ENCODE results near the gene GNGT2.
"Not testable (repeated sequence)": the region's sequence is repeated elsewhere in the genome, so short reads cannot be mapped to it uniquely, and the experiment has no call there.

Gene GNGT2

DNA sequence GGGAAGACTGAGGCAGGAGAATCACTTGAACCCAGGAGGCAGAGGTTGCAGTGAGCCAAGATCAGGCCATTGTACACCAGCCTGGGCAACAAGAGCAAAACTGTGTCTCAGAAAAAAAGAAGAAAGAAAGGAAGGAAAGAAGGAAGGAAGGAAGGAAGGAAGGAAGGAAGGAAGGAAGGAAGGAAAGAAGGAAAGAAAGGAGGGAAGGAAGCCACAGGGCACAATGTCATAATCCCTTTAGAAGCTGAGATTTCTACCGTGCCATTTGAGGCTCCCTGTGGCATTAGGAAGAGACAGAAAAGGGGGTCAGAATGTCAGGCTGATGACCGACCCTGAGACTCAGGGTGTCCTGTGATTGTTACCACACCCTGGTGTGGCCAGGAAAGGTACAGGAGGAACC is 6.6 kb downstream of the GNGT2 start:
- no peak for DNase-seq

DNA sequence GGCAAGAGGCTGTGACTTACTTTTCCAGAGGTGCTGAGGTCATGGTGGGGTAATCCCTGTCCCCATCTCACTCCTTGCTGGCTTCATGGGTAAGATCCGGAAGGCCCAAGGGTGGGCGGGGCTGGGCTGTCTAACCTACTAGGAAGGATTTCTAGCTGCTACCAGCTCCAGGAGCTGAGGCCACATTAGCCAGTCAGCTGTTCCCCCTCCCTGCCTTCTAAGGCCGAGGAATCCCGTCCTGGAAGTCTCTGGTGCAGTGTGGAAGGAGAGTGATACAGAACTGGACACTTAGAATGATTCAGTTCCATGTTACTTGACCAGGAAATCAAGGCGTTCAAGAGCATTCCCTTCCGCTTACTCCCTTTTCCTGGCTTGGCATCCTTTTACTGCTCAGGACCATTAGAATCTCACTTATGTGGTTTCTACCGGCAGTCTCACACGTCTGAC is 8.9 kb downstream of the GNGT2 start:
- no peak for DNase-seq

DNA sequence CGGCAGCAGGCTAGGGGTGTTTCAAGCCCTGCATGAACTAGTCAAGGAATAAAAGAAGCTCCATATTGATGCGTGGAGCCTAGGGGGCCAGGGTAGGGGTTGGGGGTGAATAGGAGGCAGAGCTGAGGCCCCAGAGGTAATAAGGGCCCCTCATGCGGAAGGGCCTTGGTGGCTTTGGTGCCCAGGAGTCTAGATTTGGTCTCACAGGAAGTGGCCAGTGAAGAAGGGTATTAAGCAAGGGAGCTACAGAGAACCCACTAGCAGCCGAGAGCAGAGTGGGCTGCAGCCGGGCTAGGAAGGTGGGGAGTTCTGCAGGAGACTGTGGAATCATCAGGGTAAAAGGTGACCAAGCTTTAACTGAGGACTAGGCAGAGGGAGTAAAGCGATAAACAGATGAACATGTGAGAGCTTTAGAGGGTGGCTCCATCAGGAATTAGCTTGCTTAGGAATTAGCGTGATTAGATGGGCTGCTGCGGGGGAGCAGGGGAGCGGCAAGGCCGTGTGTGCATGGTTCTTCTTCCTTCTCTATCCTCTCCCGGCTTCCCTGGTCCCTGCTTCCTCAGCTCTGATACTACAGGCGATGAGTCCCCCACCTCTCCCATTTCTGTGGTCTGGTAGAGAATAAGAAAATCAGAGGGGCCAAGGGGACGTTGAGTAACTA is 9.8 kb downstream of the GNGT2 start:
- no peak for DNase-seq

DNA sequence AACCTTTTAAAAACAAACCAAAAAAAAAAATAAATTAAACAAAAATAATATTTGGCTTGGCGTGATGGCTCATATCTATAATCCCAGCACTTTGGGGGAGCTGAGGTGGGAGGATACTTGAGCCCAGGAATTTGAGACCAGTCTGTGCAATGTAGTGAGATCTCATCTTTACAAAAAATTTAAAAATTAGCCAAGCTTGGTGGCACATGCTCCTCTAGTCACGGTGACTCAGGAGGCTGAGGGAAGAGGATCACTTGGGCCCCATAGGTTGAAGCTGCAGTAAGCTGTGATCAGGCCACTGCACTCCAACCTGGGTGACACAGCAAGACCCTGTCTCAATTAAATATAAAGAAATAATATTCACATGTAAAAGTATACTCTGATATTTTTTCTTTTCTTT is 12.2 kb downstream of the GNGT2 start:
- DNase-seq = no peak

DNA sequence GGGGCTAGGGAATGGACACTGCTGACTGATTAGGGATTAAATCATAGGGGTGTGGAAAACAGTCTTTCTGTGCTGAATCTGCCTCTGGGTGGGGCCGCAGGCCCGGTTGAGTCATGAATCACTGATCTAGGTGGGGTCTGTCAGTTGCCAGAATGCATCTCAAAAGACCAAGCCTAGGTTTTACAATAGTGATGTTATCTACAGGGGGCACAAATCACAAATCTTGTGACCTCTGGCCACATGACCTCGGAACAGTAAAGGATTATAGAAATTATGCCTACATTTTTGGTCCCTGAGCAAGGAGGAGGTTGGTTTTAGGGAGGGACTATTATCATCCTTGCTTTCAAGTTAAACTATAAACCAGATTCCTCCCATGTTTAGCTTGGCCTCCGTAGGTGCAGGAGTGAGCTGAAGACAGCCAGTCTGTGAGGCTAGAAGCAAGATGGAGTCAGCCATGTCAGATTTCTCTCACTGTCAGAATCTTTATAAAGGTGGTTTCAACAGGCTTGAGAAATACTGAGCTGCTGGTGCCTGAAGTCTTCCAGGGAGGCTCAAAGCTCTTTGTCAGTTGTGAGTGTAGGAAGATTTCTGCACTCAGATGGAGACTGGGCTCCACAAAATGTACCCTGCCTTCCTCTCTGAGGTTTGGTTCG is 12.9 kb downstream of the GNGT2 start:
- no peak for DNase-seq

DNA sequence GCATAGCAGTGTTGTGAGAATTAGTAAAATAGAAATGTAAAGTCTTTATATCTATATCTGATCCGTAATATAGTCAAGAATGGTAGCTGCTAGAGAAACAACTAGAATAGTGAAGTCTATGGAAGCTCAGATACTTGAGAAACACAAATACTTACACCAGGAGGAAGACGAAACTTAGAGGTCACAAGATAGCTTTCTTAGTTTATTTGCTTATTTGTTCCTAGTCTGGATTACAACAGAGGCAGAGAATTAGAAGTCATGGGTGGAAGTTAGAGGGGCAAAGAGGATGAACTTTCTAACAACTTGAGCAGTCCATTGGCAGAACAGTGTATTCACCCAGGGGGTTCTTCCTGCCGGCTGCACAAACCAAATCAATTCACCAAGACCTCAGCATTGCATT is 13.9 kb downstream of the GNGT2 start:
- DNase-seq = no peak

DNA sequence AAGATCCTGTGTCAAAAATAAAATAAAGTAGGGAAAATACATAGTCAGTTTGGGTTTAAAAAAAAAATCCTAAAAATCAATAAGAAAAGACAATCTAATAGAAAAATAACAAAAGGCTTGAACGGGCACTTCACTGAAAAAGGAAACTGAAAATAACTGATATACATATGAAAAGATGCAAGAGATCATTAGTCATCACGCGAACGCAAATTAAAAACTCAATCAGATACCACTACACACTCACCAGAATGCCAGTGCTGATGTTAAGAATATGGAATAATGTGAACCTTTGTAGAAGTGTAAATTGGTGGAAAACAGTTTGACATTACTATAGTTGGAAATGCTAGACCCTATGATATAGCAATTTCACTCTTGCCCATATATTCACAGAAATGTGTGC is 14.6 kb downstream of the GNGT2 start:
- DNase-seq = no peak

DNA sequence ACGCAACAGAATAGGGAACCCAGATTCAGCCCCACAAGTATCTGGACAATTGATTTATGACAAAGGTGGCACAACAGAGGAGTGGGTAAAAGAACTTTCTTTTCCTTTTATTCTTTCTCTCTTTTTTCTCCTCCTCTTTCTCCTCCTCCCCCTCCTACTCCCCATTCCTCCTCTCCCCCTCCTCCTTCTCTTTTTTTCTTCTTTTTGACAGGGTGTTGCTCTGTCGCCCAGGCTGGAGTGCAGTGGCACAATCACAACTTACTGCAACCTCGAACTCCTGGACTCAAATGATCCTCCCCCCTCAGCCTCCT is 16.1 kb downstream of the GNGT2 start:
- no peak for DNase-seq

DNA sequence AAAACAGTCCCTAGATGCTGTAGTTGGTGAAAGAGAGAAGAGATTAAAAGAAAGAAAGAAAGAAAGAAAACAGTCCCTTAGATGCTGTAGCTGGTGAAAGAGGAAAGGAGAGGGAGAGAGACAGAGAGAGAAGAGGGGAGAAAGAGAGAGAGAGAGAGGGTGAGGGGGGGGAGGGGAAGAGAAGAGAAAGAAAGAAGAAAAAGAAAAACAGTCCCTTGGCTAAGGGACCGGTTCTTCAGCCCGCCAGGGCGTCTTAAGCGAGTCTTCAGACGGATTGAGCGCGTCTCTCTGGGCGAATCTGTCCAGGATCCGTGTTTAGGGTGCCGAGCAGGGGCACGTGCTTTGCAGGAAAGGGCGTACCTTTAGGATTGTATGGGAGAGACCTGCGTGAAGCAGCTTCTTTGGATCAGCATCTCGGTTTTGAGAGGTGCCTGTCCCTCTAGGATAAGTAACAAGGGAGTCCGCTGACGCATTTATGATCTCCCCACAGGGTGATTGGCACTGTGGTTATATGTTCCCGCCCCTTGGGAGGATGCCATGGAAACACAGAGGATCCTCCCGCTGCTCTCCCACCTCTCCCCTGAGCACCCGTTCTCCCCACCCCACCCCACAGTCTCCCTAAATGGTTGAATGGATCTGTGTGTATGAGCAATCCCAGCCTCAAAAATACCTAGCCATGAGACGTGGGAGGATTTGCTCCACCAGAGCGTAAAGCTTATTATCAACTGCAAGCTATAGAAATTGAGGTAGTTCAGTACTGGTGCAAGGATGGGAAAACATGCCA is 16.7 kb downstream of the GNGT2 start:
- peak; percentile 49 for DNase-seq

DNA sequence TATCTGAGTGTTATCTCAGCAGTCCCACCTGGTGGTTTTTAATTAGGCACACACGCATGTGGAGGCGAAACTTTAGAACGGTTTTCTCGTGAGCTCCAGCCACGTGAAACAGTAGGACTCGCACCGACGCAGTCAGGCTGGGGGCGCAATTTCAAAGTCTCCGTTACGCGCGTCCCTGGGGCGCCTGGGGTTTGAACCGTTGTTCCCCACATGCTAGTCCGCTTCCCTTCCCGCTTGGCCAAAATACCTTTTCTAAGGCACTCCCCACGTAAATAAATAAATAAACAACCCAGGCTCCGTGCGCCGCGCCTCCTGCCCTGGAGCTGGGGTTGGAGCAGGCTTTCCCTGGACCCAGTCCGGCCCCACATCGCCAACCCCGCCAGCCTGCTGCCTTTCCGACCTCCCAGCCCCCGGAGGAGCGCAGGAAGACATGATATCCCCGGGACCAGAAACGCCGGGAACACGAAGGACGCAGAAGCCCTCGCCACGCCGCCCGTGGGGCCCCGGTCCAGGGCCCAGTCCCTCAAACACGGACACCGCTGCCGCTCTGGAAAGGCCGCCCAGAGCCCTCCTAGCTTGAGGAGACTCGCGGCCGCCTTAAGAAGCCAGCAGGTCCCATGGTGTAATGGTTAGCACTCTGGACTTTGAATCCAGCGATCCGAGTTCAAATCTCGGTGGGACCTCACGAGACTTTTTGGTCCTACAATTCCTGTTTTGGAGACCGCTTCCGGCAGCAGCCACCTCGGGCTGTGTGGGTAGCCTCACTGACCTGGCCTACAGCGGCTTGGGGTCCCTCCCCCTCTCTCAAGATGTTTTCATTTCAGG is 18.2 kb downstream of the GNGT2 start:
- DNase-seq = peak; percentile 92

DNA sequence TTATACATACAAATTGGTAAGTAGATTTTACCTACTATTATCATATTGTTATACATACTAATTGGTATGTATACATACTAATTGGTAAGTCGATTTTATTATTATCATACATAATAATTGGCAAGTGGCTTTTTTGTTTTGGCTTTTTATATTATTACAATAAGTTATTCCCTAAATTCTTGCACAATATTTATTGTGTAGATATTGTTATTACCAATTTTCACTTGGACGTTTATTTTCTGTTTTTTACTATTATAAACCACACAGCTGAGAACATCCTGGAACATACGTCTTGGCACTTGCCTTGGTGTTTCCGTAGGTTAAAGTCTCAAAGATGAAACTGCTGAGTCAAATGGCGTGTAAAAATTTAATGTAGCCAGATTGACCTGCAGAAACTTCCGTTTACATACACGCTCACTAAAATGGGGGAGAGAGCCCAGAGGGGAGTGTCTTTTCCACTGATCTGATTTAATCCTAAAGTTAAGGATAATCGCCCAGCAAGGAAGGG is 18.9 kb downstream of the GNGT2 start:
- DNase-seq = no peak

DNA sequence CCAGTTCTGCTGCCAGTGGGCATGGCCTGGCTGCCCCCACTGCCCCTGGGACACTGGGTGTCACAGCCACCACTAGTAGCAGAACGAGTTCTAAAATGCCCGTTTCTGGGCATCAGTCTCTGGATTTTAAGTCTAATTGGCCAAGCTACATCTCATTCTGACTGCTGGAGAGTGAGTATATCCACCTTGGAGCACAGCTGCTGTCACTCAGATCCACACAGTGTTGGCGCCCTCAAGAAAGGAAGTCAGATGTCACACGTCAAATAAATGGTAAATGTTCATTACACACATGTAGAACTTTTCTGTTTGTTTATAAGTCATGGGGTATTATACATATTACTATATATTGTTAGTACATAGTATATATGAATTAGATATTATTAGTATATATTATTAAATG is 19.4 kb downstream of the GNGT2 start:
- no peak for DNase-seq

DNA sequence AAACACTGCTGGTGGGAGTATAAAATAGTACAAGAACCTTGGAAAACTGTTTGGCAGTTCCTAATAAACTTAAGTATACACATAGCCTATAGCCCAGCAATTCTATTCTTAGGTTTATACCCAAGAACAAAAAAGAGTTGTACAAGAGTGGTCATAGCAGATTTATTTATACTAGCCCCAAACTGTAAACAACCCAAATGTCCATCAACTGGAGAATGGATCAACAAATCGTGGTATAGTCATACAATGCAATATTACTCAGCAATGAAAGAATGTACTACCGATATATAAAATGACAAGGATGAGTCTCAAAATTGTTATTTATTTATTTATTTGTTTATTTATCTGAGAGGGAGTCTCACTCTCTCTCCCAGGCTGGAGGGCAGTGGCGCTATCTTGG is 23.1 kb downstream of the GNGT2 start:
- no peak for DNase-seq

DNA sequence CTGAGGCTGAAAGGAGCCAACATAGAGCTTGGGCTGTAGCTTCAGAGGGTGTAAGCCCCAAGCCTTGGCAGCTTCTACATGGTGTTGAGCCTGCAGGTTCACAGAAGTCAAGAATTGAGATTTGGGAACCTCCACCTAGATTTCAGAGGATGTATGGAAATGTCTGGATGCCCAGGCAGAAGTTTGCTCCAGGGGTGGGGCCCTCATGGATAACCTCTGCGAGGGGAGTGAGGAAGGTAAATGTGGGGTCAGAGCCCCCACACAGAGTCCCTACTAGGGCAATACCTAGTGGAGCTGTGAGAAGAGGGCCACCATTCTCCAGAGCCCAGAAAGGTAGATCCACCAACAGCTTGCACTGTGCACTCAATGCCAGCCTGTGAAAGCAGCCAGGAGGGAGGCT is 25.0 kb downstream of the GNGT2 start:
- not testable (repeated sequence) for DNase-seq

DNA sequence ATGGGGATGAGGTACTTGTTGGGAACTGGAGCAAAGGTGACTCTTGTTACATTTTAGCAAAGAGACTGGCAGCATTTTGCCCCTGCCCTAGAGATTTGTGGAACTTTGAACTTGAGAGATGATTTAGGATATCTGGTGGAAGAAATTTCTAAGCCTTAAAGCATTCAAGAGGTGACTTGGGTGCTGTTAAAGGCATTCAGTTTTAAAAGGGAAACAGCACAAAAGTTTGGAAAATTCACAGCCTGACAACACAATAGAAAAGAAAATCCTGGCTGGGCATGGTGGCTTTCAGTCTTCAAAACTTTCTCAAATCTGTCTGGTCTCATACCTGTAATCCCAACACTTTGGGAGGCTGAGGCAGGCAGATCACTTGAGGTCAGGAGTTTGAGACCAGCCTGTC is 25.9 kb downstream of the GNGT2 start:
- DNase-seq = not testable (repeated sequence)

DNA sequence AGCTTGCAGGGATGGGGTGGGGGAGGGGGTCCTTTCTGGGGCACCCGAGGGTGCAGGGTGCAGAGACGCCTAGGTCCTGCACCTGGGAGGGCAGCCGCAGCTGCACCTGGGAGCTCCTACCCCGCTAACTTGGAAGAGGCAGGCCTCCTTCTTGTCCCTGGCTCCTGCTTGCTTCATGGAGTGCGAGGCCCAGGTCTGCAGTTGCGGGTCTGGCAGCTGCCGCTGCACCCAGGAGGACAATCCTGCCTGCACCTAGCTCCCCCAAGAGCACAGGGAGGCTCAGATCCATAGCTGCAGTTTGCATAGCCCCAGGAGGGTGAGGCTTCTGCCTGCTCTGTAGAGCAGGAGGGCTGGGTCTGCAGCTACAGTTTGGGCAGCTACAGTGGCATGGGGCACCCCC is 26.6 kb downstream of the GNGT2 start:
- DNase-seq = no peak

DNA sequence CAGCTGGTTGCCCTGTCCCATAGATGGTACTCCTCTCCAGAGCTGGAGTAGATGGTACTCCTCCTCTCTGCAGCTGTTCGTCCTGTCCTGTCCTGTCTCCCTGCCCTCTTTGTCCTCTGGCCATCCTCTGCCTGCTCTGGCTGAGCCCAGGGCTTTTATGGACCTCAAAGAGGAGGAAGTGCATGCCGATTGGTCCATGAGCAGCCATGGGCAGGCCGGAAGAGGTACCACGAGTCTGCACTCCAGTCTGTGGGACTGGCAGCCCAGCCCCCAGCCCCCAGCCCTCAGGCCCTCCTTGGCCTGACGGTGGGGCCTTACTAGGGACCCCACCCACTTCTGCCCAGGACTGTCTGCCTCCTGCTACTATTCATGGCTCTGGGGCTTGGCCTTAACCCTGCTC is 27.0 kb downstream of the GNGT2 start:
- no peak for DNase-seq

DNA sequence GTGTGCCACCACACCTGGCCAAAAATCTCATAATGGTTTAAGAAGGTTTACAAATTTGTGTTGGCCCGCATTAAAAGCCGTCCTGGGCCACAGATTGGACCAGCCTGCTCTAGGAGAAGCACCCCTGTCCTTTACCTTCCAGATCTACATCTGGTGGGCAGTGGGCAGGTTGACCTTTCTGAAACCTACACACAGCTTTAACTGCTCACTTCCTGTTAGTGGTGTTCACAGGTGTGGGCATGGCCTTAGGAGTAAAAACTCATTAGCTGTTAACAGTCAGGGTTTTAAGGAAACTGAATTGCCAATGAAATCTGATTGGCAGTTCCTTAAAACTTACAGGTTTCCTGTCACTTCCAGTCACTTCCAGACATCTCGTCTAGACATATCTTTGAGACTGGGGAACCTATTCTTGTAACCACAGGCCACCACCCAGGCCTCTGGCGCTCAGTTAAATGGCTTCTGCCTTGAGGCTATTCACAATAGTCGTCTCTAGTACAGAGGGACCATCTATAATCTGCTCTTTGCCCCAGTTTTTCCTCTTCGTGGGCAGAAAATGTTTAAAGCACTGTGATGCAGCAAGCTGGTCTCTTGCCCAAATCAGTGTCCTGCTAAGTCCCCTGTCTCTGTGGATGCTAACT is 29.3 kb downstream of the GNGT2 start:
- DNase-seq = no peak

DNA sequence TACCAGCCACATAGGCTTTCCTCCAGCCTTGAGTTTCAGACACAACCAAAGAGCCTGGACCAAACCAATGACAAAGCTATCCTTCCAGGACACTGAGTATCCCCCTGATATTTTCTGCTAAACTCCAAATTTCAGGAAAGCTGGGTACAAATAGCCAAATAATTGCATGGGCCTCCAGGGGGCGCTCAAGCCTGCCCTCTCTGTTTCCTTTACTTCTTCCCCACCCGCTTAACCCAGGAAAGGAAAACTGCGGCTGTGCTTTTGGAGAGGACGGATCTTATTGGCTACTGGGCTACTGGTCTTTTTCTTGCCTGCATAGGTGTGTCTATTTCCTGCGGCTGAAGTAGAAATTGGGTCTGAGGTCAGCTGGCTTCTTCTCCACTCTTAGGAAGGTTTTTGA is 30.1 kb downstream of the GNGT2 start:
- DNase-seq = peak; percentile 77

DNA sequence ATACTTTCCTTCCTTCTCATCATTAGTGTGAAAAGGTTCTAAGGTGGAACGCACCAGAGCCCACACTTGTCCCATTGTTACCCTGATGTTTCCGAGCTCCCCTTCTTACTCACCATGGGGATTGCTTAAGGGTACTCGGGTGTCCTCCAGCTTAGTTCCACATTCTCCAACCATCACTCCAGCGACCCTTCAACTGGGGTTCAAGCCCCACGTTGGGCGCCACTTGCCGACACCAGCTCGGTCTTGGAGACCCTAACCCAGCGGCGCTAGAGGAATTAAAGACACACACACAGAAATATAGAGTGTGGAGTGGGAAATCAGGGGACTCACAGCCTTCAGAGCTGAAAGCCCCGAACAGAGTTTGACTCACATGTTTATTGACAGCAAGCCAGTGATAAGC is 34.4 kb downstream of the GNGT2 start:
- not testable (repeated sequence) for DNase-seq

DNA sequence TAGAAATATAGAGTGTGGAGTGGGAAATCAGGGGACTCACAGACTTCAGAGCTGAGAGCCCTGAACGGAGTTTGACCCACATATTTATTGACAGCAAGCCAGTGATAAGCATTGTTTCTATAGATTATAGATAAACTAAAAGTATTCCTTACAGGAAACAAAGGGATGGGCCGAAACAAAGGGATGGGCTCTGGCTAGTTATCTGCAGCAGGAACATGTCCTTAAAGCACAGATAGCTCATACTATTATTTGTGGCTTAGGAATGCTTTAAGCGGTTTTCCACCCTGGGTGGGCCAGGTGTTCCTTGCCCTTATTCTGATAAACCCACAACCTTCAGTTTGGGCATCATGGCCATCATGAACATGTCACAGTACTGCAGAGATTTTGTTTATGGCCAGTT is 39.7 kb downstream of the GNGT2 start:
- DNase-seq = not testable (repeated sequence)

DNA sequence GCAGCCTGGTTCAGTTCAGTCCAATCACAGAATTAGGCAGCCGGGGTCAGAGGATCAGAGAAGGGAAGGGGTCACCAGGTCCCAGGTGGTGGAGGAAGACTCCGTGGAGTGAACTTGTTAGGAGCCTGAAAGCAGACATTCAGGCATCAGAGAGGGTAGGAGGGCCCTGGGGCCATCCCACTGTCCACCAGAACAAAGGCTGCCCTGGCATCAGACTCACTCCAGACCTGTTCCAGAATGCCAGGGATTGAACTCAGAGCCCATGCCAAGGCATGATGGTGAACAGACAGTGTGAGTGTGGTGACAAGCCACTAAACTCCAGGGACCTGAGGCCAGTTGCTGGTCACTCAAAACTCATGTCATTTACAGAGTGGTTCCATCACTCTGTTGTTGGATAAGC is 40.2 kb downstream of the GNGT2 start:
- no peak for DNase-seq

DNA sequence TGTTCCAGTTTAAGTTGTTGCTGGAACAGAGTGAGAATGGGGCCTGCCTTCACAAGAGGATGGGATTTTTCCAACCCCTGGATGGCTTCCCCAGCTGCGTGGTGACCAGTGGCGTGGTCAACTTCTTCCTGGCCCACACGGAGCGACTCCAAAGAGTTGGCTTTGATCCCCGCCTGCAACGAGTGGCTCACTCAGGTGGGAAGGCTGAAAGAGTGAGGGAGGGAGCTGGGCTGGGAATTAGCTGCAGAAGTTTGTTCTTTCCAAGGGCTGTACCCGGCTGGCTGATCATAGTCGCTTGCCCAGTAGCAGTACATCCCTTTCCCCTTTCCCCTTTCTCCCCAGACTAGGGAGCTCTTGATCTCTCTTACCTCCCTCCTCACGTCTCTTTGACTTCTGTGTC is 41.7 kb downstream of the GNGT2 start:
- no peak for DNase-seq

Data from stimulated activated CD4-positive, alpha-beta T cell treated with anti-CD3 and anti-CD28 coated beads, Interleukin-15, amount 100 ng/mL, for 24 hours (primary cell).